ENCODE results near the gene CCDC122. TPM values are rescaled to one million over a fixed set of nuclear protein-coding genes. Genes with fewer than 3 reads are reported as not detected.
A peak's percentile ranks its signal among the peaks of the same experiment; 100 is the strongest.

Gene CCDC122
- total RNA-seq, 6 experiments from 2014 or later, result 3.9 to 6.3 (median 5.2) TPM

- H3K27me3 Mint-ChIP-seq (ENCODE audit: insufficient read depth), result no peaks in the 10 kb centered on the region
- DNase-seq, result peak; percentile 92
- peaks cover 27% of the 10 kb centered on the region for H3K4me1 Mint-ChIP-seq (ENCODE audit: low read depth)
- peak overlapping the region; percentile 84 for H3K4me3 Mint-ChIP-seq
- H3K36me3 Mint-ChIP-seq (ENCODE audit: low read depth), result no peaks in the 10 kb centered on the region
- H3K27ac Mint-ChIP-seq, result peak overlapping the region; percentile 89
- H3K9me3 Mint-ChIP-seq, result no peaks in the 10 kb centered on the region
- TF ChIP-seq CTCF (IDR thresholded peaks at IDR 0.05), result no peak
Observed at GRCh38 chr13:43805071-43805468, 74.5 kb downstream of the CCDC122 start.

- Mint-ChIP-seq H3K9me3 (no peaks in the 10 kb centered on the region), H3K4me3 (peak overlapping the region; percentile 84), H3K27ac (peak overlapping the region; percentile 89), H3K27me3 (ENCODE audit: insufficient read depth) (no peaks in the 10 kb centered on the region), H3K4me1 (ENCODE audit: low read depth) (peaks cover 25% of the 10 kb centered on the region), H3K36me3 (ENCODE audit: low read depth) (no peaks in the 10 kb centered on the region)
- peak; percentile 87 for TF ChIP-seq CTCF (IDR thresholded peaks at IDR 0.05)
- DNase-seq, result peak; percentile 69
Observed at GRCh38 chr13:43804461-43805070, 75.0 kb downstream of the CCDC122 start.

- H3K27me3 Mint-ChIP-seq (ENCODE audit: insufficient read depth), result no peaks in the 10 kb centered on the region
- no peak overlapping the region for H3K27ac Mint-ChIP-seq
- H3K9me3 Mint-ChIP-seq, result no peaks in the 10 kb centered on the region
- H3K36me3 Mint-ChIP-seq (ENCODE audit: low read depth), result no peaks in the 10 kb centered on the region
- DNase-seq, result no peak
- H3K4me1 Mint-ChIP-seq (ENCODE audit: low read depth), result peaks cover 21% of the 10 kb centered on the region
- TF ChIP-seq CTCF (IDR thresholded peaks at IDR 0.05), result no peak
- no peak overlapping the region for H3K4me3 Mint-ChIP-seq
Observed at GRCh38 chr13:43802511-43802910, 77.0 kb downstream of the CCDC122 start.

GRCh38 chr13:43800828-43801227 is 78.7 kb downstream of the CCDC122 start:
- no peak for TF ChIP-seq CTCF (IDR thresholded peaks at IDR 0.05)
- Mint-ChIP-seq H3K27me3 (ENCODE audit: insufficient read depth) (peaks cover 5% of the 10 kb centered on the region), H3K27ac (no peak overlapping the region), H3K4me3 (no peak overlapping the region), H3K4me1 (ENCODE audit: low read depth) (peaks cover 19% of the 10 kb centered on the region), H3K9me3 (no peaks in the 10 kb centered on the region), H3K36me3 (ENCODE audit: low read depth) (no peaks in the 10 kb centered on the region)
- DNase-seq, result no peak

GRCh38 chr13:43799191-43799590 is 80.3 kb downstream of the CCDC122 start:
- Mint-ChIP-seq H3K27me3 (ENCODE audit: insufficient read depth) (peaks cover 11% of the 10 kb centered on the region), H3K27ac (no peak overlapping the region), H3K4me3 (no peak overlapping the region)

More at GRCh38 chr13:43799191-43799590, 80.3 kb downstream of the CCDC122 start:
- no peak for DNase-seq
- TF ChIP-seq CTCF (IDR thresholded peaks at IDR 0.05), result no peak
- Mint-ChIP-seq H3K36me3 (ENCODE audit: low read depth) (no peaks in the 10 kb centered on the region), H3K4me1 (ENCODE audit: low read depth) (peaks cover 8% of the 10 kb centered on the region), H3K9me3 (no peaks in the 10 kb centered on the region)
